GM03348 (cell line): ENCODE results near the gene GLTPD2.

Experiments
- DNase-seq: peaks from one replicate; pipeline ENCODE4 v3.0.0; 2012; ENCODE audit warnings: low spot score

The GLTPD2 gene

GRCh38 chr17:4771519-4772234 is 17.1 kb upstream of the GLTPD2 start, which contains the start of gene TM4SF5:
Gene TM4SF5, plus strand, starts transcription at chr17:4771886. Its CDS starts 37 bp downstream, at chr17:4771923.
- no peak for DNase-seq

GRCh38 chr17:4772235-4772613 is 16.5 kb upstream of the GLTPD2 start:
- DNase-seq, result no peak

- DNase-seq, result no peak
Observed at GRCh38 chr17:4777969-4778760, 10.6 kb upstream of the GLTPD2 start.

GRCh38 chr17:4780325-4780955 is 8.3 kb upstream of the GLTPD2 start:
- no peak for DNase-seq

GRCh38 chr17:4782652-4783051 is 6.1 kb upstream of the GLTPD2 start:
- DNase-seq, result no peak

- no peak for DNase-seq
Observed at GRCh38 chr17:4785311-4786105, 3.3 kb upstream of the GLTPD2 start.

GRCh38 chr17:4786106-4786511 is 2.7 kb upstream of the GLTPD2 start, which contains the start of gene VMO1:
Gene VMO1, minus strand, starts transcription at chr17:4786364. Its CDS starts 12 bp downstream, at chr17:4786352.
- DNase-seq, result peak; percentile 42

- DNase-seq, result no peak
Observed at GRCh38 chr17:4786516-4786915, 2.2 kb upstream of the GLTPD2 start.

- no peak for DNase-seq
Observed at GRCh38 chr17:4788159-4788806, 481 bp upstream of the GLTPD2 start.

GRCh38 chr17:4789701-4789950 is 862 bp downstream of the GLTPD2 start:
- DNase-seq, result no peak

GRCh38 chr17:4789951-4790704 is 1.4 kb downstream of the GLTPD2 start:
- peak; percentile 96 for DNase-seq

GRCh38 chr17:4790705-4791088 is 1.9 kb downstream of the GLTPD2 start:
- no peak for DNase-seq

- no peak for DNase-seq
Observed at GRCh38 chr17:4795168-4795567, 6.4 kb downstream of the GLTPD2 start.

- peak; percentile 74 for DNase-seq
Observed at GRCh38 chr17:4796552-4796920, 7.8 kb downstream of the GLTPD2 start.

- no peak for DNase-seq
Observed at GRCh38 chr17:4800462-4801196, 11.9 kb downstream of the GLTPD2 start.

- no peak for DNase-seq
Observed at GRCh38 chr17:4802228-4802627, 13.5 kb downstream of the GLTPD2 start, which contains the start of gene C17orf114. Gene C17orf114, minus strand, starts transcription at chr17:4802328.

- DNase-seq, result no peak
Observed at GRCh38 chr17:4806456-4806776, 17.7 kb downstream of the GLTPD2 start.

GRCh38 chr17:4806777-4807604 is 18.2 kb downstream of the GLTPD2 start, which contains the start of gene PLD2:
Gene PLD2, plus strand, starts transcription at chr17:4807152. Its CDS starts 621 bp downstream, at chr17:4807773.
- peak; percentile 100 for DNase-seq

GRCh38 chr17:4807605-4808377 is 19.0 kb downstream of the GLTPD2 start:
- peak; percentile 54 for DNase-seq
